GM18526 (cell line): Measurements from ENCODE around the gene ARHGEF4.

ENCODE experiments used
- POLR2A ChIP-seq: IDR thresholded peaks from 3 replicates; pipeline ENCODE4 v1.6.1; 2011; ENCODE audit not compliant: insufficient read length; ENCODE audit errors: extremely low read depth

Gene ARHGEF4

GRCh38 chr2:130807659-130808385 is 28.9 kb upstream of the ARHGEF4 start:
- TF ChIP-seq POLR2A, result no peak

- no peak for TF ChIP-seq POLR2A
Measured at GRCh38 chr2:130808482-130809268, 28.0 kb upstream of the ARHGEF4 start.

- no peak for TF ChIP-seq POLR2A
Measured at GRCh38 chr2:130810490-130810889, 26.2 kb upstream of the ARHGEF4 start.

- no peak for TF ChIP-seq POLR2A
Measured at GRCh38 chr2:130813722-130814121, 23.0 kb upstream of the ARHGEF4 start.

- no peak for TF ChIP-seq POLR2A
Measured at GRCh38 chr2:130814931-130815680, 21.6 kb upstream of the ARHGEF4 start.

GRCh38 chr2:130818809-130819208 is 17.9 kb upstream of the ARHGEF4 start:
- TF ChIP-seq POLR2A, result no peak

- TF ChIP-seq POLR2A, result no peak
Measured at GRCh38 chr2:130819226-130819607, 17.5 kb upstream of the ARHGEF4 start.

GRCh38 chr2:130819608-130820278 is 17.0 kb upstream of the ARHGEF4 start:
- no peak for TF ChIP-seq POLR2A

GRCh38 chr2:130820279-130820861 is 16.3 kb upstream of the ARHGEF4 start:
- TF ChIP-seq POLR2A, result no peak

GRCh38 chr2:130821867-130822266 is 14.8 kb upstream of the ARHGEF4 start:
- TF ChIP-seq POLR2A, result no peak

GRCh38 chr2:130822766-130823165 is 13.9 kb upstream of the ARHGEF4 start:
- TF ChIP-seq POLR2A, result no peak

GRCh38 chr2:130823171-130823885 is 13.4 kb upstream of the ARHGEF4 start:
- no peak for TF ChIP-seq POLR2A

GRCh38 chr2:130823886-130824491 is 12.7 kb upstream of the ARHGEF4 start:
- TF ChIP-seq POLR2A, result no peak
